OCI-LY7 (cell line): Measurements from ENCODE around the gene GPRC5B. TPM values are rescaled to one million over a fixed set of nuclear protein-coding genes. Genes with fewer than 3 reads are reported as not detected.

Experiments
- BruUV-seq: library from RNA; stranded (reverse); fragments of 400-500 nt; replicated peaks from 2 replicates; lab custom pipeline; 2021; lab: Mats Ljungman, UMichigan
- CTCF ChIA-PET: fragments of 300-600 bp; sonication (Branson Sonifier 250); formaldehyde crosslinking; loops from one replicate; lab custom pipeline; 2022; ENCODE audit warnings: antibody characterized with exemption; ENCODE audit not compliant: unreplicated experiment; lab: Charles Lee
- POLR2A ChIA-PET: fragments of 300-600 bp; sonication (Branson Sonifier 250); formaldehyde crosslinking; loops from one replicate; lab custom pipeline; 2022; ENCODE audit warnings: antibody characterized with exemption; lab: Charles Lee
- DNase-seq: peaks from one replicate; pipeline ENCODE4 v3.0.0-alpha.2; 2015; ENCODE audit warnings: low spot score
- H2AFZ ChIP-seq: fragments of 200-600 bp; sonication (generic), shearing (Covaris generic); 2 replicates; pipeline ENCODE4 v1.6.1; 2014; ENCODE audit warnings: mild to moderate bottlenecking, antibody characterized with exemption, low read length, moderate library complexity
- H3K27ac ChIP-seq: fragments of 200-600 bp; sonication (generic); 2 replicates; pipeline ENCODE4 v1.5.1; 2014; ENCODE audit warnings: mixed run types, low read depth, mild to moderate bottlenecking, moderate library complexity, low read length, inconsistent platforms; ENCODE audit not compliant: poor library complexity, severe bottlenecking
- H3K36me3 ChIP-seq: fragments of 200-600 bp; sonication (generic); 2 replicates; pipeline ENCODE4 v1.6.1; 2014; ENCODE audit warnings: mild to moderate bottlenecking, antibody characterized with exemption, low read length, moderate library complexity, mixed read lengths; ENCODE audit not compliant: insufficient read depth
- H3K4me1 ChIP-seq: fragments of 200-600 bp; sonication (generic); 2 replicates; pipeline ENCODE4 v1.5.1; 2014; ENCODE audit warnings: mild to moderate bottlenecking, low read length; ENCODE audit not compliant: insufficient read depth, poor library complexity, severe bottlenecking
- H3K4me2 ChIP-seq: fragments of 200-600 bp; sonication (generic); 2 replicates; pipeline ENCODE4 v1.6.1; 2014; ENCODE audit warnings: mild to moderate bottlenecking, low read length
- H3K4me3 ChIP-seq: fragments of 200-600 bp; sonication (generic); 2 replicates; pipeline ENCODE4 v1.5.1; 2014; ENCODE audit warnings: mild to moderate bottlenecking, low read depth, low read length; ENCODE audit not compliant: poor library complexity, severe bottlenecking
- H3K79me2 ChIP-seq: fragments of 200-600 bp; sonication (generic); 2 replicates; pipeline ENCODE4 v1.6.1; 2016; ENCODE audit warnings: low read depth, mild to moderate bottlenecking, low read length, moderate library complexity, mixed read lengths; ENCODE audit not compliant: insufficient read depth
- H3K9me2 ChIP-seq: fragments of 200-600 bp; sonication (generic); 2 replicates; pipeline ENCODE4 v1.6.1; 2016; ENCODE audit warnings: mild to moderate bottlenecking, low read length, mixed read lengths; ENCODE audit not compliant: insufficient read depth
- H3K9me3 ChIP-seq: fragments of 200-600 bp; sonication (generic); 2 replicates; pipeline ENCODE4 v1.6.1; 2014; ENCODE audit warnings: mild to moderate bottlenecking, mixed run types, low read length, mixed read lengths
- H4K20me1 ChIP-seq: fragments of 200-600 bp; sonication (generic); 2 replicates; pipeline ENCODE4 v1.6.1; 2014; ENCODE audit warnings: mild to moderate bottlenecking, antibody characterized with exemption, low read length, moderate library complexity, mixed read lengths; ENCODE audit not compliant: insufficient read depth
- CTCF ChIP-seq: fragments of 200-600 bp; sonication (generic); conservative IDR thresholded peaks from 2 replicates; pipeline ENCODE4 v1.5.1; 2014; ENCODE audit warnings: mild to moderate bottlenecking, antibody characterized with exemption, low read length, moderate library complexity, mixed read lengths
- EZH2phosphoT487 ChIP-seq: fragments of 200-600 bp; sonication (generic); IDR thresholded peaks from 2 replicates; pipeline ENCODE4 v1.6.1; 2018; ENCODE audit warnings: low read depth, borderline replicate concordance, mild to moderate bottlenecking, mixed run types, antibody characterized with exemption, low read length, moderate library complexity, mixed read lengths
- intact Hi-C: fragments of 100-400 bp; cut with micrococcal nuclease; formaldehyde crosslinking; loops from one replicate; pipeline ENCODE4 v1.10.0; 2022; ENCODE audit not compliant: unreplicated experiment
- total RNA-seq, 2 experiments: library from RNA; depleted of rRNA in 1 of 2; stranded (reverse); fragments of >200 nt in 1 of 2; shearing (Covaris generic) in 1 of 2; gene quantifications; 2 replicates each; pipeline ENCODE4 v1.2.3, GENCODE V29; 2014 to 2022

Gene GPRC5B
- total RNA-seq, 2 experiments from 2014 or later = not detected

GRCh38 chr16:19853132-19853741 is 31.4 kb downstream of the GPRC5B start:
- intact Hi-C loops = no loop called here
- Histone ChIP-seq H3K9me2 (no peaks in the 10 kb centered on the region), H3K79me2 (no peaks in the 10 kb centered on the region), H3K27ac (no peak overlapping the region), H3K4me3 (no peak overlapping the region), H2AFZ (no peak overlapping the region), H3K4me2 (no peak overlapping the region), H3K36me3 (no peaks in the 10 kb centered on the region), H3K4me1 (no peaks in the 10 kb centered on the region), H4K20me1 (no peaks in the 10 kb centered on the region), H3K9me3 (no peaks in the 10 kb centered on the region)
- CTCF ChIA-PET = no interaction called here
- POLR2A ChIA-PET = no interaction called here
- no peak for DNase-seq
- TF ChIP-seq EZH2phosphoT487 (no peak), CTCF (no peak)
- no TSS peak for BruUV-seq

GRCh38 chr16:19851476-19851875 is 33.2 kb downstream of the GPRC5B start:
- Histone ChIP-seq H3K27ac (no peak overlapping the region), H3K9me3 (no peaks in the 10 kb centered on the region), H3K4me1 (no peaks in the 10 kb centered on the region), H3K36me3 (no peaks in the 10 kb centered on the region), H3K9me2 (no peaks in the 10 kb centered on the region), H2AFZ (no peak overlapping the region), H3K4me2 (no peak overlapping the region), H3K4me3 (no peak overlapping the region), H3K79me2 (no peaks in the 10 kb centered on the region), H4K20me1 (no peaks in the 10 kb centered on the region)
- BruUV-seq = no TSS peak
- ChIA-PET CTCF (no interaction called here), POLR2A (no interaction called here)
- intact Hi-C loops = no loop called here
- TF ChIP-seq EZH2phosphoT487 = no peak
- TF ChIP-seq CTCF = no peak
- DNase-seq = no peak

GRCh38 chr16:19850131-19850817 is 34.4 kb downstream of the GPRC5B start:
- no peak overlapping the region for H3K27ac ChIP-seq
- H3K4me2 ChIP-seq = no peak overlapping the region
- H3K79me2 ChIP-seq = no peaks in the 10 kb centered on the region
- intact Hi-C loops = no loop called here
- no peak for DNase-seq
- no peak overlapping the region for H2AFZ ChIP-seq
- POLR2A ChIA-PET = no interaction called here
- BruUV-seq = no TSS peak
- no peaks in the 10 kb centered on the region for H3K36me3 ChIP-seq
- CTCF ChIA-PET = no interaction called here
- TF ChIP-seq CTCF = no peak
- H3K4me3 ChIP-seq = no peak overlapping the region
- no peaks in the 10 kb centered on the region for H3K9me3 ChIP-seq
- H3K4me1 ChIP-seq = no peaks in the 10 kb centered on the region
- H4K20me1 ChIP-seq = no peaks in the 10 kb centered on the region
- no peaks in the 10 kb centered on the region for H3K9me2 ChIP-seq
